GM19025 (cell line): ENCODE results near the gene SIGMAR1.
A peak's percentile ranks its signal among the peaks of the same experiment; 100 is the strongest.

ENCODE experiments used
- ATAC-seq: cut with Tn5 transposase; IDR thresholded peaks from one replicate; pipeline ENCODE4 v1.9.1; 2021; ENCODE audit warnings: mild to moderate bottlenecking, low read depth, moderate library complexity; ENCODE audit not compliant: unreplicated experiment

The SIGMAR1 gene

DNA sequence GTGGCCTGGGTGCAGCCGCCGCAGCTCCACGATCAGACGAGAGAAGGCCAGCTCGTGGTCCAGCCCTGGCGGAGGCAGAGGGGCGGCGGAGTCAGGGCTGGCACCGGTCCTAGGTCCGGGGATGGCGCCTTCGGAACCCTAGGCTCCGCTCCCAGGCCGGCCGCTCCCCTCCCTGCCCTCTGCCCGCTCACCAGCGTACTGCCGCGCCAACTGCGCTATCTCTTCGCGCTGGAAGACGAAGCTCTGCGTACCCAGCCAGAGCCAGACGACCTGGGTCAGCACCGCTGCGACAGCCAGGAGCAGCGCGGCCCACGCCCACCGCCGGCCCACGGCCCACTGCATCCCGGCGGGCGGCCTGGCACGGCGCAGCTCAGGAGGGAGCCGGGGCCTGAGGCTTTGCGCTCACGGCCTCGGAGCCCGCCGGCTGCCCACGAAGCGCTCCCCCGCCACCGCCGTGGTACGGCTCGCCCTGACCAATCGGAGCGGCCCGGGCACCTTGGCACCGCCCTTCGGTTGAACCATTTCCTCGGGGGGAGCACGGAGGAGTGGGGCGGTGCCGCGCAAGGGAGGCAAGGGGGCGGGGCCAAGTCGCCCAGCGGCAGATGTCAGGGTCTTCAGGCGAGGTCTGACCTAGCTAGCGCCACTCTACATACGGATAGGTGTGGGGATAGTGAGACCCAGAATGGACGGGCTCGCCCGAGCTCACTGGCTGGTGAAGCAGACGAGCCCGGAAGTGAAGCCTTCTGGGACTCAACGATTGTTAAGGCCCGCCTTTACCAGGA lies at the start of gene SIGMAR1:
SIGMAR1 (minus strand) TSS at position 432 of the 782 bp plus-strand sequence; CDS start at position 342, 90 bp downstream.
- ATAC-seq, result peak; percentile 92

DNA sequence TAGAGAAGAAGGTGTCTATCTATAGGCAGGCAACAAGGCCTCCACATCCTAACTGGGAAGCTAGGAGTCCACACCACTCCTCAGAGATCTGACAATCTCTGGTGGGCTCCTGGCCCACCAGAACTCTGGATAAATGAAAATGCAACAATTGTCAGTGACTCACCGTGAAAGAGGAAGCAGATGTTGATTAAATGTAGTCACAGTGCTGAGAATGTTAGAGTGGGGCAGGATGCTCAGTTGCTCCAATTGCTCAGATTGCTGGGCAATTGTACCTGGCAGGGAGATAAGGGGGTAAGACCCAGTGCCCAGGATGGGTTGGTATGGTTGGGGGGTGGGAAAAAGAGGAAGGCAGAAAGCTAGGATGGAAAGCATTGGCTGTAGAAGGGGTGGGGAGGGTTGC lies 49.1 kb upstream of the SIGMAR1 start:
- ATAC-seq, result no peak

DNA sequence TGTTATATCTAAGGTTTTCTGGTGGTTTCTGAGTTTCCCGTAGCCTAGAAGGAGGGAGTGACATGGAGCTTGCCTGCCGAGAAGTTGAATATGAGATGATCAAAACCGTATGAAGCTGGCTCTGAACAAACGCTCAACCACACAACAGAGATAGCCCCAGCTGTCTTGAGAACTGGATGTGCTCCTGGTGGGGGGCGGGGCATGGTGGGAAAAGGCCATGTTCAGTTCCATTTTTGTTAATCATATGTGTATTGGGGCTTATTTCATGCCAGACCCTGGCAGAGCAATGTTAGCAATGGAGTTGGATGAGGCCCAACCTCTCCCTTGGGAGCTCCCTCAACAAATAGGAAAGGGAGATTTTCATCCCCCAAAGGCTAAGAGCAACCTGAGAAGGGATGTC lies 48.6 kb upstream of the SIGMAR1 start:
- no peak for ATAC-seq

DNA sequence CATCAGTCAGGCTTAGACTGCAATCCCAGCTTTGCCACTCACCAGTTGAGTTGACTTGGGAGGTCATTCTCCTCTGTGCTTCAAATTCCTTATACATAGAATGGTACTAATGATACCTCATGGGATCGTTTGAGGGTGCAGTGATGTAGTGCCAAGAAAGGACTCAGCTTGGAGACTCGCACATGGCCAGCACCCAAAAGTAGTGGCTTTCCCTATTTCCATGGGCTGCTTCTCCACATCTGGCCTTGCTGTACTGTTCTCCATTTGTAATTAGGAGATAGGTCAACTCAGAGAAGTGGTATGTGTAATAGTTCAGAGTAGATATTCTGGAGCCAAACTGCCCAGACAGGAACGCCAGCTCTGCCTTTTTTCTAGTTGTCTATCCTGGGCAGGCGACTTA lies 48.0 kb upstream of the SIGMAR1 start:
- no peak for ATAC-seq

DNA sequence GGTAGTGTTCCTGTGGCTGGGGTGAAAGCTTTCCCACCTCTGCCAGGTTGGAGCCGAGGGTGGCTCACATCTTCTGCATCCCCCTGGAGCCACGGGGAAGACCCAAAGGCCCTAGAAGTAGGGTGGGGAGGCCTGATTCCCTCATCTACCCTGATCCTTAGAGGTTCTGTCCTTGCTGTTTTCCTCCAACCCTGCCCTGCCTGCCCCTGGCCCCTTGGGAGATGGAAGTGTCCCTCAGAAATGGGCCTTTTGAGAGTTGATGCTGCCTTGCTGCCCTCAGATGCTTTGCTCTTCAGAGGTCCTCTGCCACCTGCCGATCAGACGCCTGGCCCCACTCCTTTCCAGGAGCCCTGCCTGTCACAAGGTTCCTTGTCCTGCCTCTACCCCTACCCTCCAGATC lies 47.2 kb upstream of the SIGMAR1 start:
- ATAC-seq, result no peak

DNA sequence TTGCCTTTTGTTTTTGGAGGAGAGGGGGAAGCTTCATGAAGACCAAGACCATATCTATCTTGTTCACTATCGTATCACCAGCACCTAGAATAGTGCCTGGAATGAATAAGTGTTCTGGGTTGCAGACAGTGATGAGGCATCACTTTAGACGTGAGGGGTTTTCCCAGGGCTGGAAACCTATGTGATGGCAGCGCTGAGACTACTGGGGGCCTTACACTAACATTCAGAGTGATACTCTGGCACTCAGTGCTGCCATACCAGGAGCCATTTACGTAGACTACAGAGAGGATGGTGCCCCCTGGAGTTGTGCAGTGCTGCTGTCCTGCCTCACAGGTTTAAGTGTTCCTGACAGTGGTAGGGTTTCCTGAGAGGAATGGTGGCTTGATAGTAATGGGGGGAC lies 46.6 kb upstream of the SIGMAR1 start:
- ATAC-seq, result no peak

DNA sequence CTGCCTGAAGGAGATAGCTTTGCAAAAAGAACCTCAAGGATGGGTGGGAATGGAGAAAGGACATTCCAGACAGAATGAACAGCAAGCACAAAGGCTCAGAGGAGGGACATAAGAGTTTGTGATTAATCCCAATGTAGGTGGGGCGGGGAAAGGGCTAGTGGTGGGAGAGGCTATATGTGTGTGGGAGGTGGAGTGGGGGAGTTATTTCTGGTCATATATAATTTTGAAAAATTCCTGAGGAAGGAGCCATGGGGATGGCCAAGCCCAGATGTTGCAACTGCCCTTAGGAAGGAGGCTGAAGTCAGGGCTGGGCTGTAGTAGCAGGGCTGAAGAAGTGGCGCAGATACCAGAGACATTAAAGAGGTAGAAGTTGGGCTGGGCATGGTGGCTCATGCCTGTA lies 38.3 kb upstream of the SIGMAR1 start:
- ATAC-seq, result no peak

DNA sequence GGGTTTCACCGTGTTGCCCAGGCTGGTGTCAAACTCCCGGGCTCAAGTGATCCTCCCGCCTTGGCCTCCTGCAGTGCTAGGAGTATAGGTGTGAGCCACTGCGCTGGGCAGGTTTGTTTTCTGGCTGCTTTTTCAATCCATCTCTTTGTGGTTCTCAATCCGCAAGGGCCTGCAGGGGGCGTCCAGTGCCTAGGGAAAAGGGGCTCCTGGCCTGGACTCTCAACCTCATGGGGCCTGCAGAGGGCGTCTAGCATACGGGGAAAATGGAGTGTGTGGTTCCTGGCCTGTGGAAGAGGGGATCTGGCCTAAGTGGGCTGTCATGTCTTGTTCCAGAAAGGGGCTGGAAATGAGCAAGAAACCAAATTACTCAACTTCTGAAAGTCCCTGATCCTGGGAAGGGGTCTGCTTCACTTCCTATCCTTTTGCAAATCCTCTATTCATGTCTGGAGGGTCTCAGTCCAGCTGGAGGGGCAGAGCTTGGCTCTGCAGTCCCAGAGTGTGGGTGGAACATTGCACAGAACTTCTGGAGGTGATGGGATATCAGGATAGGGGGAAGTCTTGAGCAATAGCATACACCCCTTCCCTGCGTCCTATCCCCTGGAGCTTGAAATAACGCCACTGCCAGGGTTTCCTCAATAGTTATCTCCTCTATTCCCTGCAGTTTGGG lies 37.6 kb upstream of the SIGMAR1 start:
- no peak for ATAC-seq

DNA sequence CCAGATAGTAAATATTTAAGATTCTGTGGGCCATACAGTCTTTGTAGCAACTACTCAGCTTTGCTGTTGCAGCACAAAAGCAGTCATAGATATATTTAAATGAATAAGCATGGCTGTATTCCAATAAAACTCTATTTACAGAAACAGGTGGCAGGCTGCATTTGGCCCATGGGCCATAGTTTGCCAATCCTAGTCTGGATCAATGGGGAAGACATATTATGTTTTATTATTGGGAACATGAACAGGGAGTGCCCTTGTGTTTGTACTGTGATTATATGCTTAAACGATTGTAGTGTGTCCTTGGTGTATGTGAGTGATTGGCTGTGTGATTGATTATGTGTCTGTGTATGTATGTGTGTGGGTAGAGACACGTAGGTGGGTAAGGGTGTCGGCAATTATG lies 36.9 kb upstream of the SIGMAR1 start:
- ATAC-seq, result no peak

DNA sequence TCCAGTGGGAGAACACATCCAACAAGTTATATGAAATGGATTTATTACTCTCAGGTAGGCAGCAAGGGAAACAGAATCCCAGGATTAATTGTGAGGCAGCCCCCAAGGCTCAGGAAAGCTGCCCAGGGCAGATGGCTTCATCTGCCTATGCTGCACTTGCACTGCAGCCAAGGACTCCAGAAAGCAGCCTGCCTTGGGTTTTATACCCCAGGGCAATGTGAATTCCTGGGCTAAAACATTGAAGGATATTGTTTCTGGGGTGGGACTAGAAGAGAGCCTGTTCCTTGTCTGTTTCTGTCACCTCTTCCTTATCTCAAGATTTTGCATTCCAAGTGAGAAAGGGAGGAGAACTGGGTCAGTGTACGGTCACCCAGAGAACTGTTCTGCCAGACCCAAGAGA lies 33.7 kb upstream of the SIGMAR1 start:
- no peak for ATAC-seq

DNA sequence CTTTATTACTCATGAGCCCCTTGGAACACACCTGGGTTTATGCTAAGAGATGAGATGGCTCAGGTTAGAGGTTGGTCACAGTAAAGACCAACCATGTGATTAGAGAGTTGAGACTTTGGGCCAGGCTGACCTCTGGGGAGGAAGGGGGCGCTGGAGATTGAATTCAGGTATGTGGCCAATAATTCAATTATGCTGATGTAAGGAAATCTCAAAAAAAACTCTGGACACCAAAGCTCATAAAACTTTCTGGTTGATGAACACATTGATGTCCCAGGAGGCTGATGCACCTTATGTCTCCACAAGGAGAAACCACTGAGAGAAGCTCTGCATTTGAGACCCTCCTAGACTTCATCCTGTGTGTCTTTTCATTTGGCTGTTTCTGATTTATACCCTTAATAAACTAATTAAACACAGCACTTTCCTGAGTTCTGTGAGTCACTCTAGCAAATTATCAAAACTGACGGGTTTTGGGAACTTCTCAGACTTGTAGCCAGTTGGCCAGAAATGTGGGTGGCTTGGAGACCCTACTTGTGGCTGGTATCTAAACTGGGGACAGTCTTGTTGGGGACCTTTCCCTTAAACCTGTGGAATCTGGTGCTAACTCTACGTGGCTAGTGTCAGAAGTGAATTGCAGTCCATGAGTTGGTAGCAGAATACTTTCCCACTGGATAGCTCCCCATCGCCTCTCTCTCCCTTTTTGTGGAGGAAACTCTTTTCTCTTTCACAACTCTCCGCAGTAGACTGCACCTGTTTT lies 32.4 kb upstream of the SIGMAR1 start:
- no peak for ATAC-seq

DNA sequence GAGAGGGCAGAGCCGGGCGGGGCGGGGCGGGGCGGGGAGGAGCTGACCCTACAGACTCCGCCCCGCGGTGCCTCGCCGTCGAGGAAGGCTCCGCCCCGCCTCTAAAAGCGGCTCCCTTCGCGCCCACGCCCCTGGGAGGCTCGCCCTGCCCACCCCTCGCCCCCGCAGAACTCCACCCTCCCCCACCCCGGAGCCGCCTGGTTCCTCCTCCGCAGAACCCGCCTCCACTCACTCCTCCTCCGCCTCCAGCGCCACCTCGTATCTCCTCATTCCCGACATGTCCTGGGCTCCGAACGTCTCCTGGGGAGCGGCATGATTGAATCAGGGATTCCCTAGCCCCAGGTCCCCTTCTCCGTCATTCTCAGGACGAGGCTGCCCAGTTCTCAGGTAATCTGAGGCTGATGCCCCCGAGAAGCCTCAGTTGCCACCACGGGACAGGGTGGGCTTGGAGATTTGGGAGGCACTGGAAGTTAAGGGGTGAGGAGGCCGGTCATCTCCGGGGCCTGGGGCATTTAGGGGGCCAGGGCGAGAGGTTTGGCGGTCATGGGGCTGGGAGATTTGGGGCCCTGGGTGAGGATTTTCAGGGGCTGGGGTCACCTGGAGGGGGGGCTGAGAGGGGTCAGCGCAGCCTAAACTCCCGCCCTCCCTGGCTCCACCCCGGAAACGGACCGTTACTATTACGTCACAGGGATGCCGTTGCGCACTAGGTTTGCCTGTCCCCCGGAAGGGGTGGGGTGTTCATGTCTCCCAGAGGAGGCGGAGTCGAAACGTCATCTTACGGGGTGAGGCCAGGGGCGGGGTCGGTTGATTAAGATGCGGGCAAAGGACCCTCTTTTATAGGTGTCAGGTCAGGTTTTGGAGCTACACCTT lies 28.0 kb upstream of the SIGMAR1 start:
- ATAC-seq, result peak; percentile 72

DNA sequence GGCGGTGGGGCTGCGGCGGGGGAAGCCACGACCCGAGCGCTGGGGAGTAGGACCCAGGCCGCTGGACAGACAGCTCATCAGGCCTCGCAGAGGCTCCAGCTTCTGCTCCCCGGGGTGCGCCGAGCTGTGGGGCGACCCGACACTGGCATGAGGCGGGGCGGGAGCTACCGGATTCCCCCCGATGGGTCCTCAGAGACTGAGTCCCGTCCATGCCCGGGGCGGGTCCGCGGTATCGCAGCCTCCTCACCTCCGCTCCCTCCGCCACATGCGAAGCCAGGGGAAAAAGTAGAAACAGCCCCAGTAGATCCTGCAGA lies 27.4 kb upstream of the SIGMAR1 start:
- ATAC-seq, result peak; percentile 23

DNA sequence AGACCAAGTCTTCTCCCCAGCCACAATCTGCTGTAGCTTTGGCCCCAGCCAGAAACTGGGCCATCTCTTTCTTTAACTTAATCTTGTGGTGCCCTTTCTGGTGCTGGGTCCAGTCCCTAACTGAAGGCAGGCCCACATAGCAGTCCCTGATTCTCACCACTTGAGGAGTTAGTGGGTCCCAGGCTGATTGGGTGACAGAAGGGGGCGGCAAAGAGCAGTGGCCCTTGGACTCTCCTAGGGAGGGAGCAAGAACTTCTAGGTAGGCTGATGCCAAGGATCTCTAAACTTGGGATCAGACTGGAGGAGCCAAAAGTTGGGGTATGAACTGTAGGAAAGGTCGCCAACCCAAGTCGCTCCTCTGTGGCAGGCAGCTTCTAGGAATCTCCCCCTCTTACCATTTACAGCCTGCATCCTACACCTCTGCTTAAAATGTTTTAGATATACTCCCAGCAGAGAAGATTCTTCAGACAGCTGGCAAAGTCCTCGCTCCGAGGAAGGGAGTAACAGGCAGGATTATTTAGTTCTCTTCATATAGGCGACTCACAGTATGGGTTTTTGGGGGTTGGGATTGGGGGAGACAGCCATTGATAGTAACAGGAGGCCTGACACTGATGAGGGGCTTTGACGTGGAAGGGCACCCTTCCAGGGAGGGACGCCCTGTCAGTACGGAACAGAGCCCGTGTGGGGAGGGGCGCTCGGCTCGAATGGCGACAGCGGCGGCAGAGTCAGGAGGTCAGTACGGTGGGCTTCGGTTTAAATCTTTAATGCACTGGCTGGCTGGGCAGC lies 26.9 kb upstream of the SIGMAR1 start:
- peak; percentile 35 for ATAC-seq

DNA sequence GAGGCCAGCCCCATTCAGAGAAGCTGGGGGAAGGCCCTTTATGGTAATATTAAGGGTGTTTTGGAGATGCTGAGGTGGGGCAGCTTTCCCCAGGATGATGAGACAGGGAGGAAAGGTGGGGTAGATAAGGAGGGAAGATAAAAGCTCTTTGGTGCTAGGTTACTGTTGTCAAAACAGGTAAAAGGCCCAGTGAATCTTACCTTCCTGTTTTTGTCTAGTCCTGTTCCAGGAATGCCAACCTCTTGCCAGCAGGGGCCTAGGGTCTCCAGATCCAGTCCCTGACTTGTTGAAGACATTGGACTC lies 25.7 kb upstream of the SIGMAR1 start:
- no peak for ATAC-seq

DNA sequence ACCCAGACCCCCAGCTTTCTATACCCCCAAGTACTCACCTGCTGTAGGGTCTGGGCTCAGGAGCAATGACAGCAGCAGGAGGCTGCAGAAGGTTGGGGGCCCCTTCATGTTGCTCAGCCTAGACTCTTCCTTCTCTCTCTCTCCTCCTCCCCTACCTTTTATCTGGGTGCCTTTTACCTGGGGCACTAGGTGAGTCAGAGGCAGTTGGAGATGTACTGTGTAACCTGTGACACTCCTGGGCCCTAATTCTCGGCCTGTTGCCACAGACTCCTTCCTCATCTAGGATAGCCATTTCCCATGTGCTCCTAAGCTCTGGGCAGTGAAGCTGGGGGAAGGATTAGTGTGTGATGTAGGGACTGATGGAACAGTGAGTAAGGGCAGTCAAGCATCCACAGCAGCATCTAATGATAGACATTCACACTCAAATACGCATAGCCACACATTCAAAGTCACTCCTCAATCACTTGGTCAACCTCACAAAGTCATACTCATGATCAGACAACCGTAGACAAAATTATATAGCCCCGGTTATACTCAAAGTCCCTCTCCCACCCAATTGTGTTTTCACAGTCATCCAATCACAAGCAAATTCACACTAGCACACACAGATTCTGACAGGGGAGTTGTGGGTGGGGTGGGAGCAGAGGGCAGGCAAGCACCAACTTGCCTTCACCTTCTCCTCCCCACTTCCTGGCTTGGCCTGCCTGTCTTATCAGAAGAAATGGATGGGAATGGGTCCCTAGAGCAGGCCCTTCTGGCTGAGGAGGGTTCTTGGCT lies 25.1 kb upstream of the SIGMAR1 start, which contains the start of gene CCL27:
CCL27 (minus strand) TSS at position 132 of the 777 bp plus-strand sequence; CDS start at position 108, 24 bp downstream.
- no peak for ATAC-seq

DNA sequence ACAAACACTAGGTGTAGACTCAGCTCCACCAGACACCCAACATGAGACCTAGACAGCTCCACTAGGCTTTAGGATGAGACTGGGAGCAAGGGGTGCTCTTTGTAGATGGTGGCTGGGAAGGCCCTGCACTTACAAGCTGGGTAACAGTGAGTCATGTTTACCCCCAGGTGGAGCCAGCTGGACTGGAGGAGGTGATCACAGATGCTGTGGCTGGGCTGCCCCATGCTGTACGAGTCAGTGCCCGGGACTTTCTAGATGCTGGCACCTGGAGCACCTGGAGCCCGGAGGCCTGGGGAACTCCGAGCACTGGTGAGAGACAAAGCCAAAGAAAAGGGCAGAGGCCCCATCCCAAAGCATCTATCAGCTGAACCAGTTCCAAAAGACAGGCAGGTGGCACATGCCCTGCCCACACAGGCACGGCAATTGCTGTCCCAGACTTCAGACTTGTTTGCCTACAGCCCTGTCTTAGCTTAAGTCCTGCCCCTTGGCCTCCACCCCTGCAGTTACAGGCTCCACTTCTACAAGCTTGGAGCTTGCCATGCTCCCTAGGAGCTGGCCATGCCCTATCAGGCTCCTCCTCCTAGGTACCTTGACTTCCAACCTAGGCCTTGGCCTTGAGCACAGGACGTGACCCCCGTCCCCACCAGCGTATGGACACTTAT lies 22.1 kb upstream of the SIGMAR1 start:
- no peak for ATAC-seq

DNA sequence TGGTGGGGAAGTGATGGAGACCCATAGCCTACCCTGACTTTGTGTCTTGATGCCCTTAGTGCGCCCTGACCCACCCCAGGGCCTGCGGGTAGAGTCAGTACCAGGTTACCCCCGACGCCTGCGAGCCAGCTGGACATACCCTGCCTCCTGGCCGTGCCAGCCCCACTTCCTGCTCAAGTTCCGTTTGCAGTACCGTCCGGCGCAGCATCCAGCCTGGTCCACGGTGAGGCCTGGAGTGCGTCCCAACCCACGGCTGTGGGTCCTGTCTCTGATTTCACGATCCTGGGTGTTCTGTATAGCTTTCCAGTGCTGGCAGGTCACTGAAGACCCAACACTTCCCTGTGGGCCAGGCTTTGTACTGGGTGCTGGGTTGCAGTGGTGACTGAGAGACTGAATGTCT lies 20.9 kb upstream of the SIGMAR1 start:
- ATAC-seq, result no peak

DNA sequence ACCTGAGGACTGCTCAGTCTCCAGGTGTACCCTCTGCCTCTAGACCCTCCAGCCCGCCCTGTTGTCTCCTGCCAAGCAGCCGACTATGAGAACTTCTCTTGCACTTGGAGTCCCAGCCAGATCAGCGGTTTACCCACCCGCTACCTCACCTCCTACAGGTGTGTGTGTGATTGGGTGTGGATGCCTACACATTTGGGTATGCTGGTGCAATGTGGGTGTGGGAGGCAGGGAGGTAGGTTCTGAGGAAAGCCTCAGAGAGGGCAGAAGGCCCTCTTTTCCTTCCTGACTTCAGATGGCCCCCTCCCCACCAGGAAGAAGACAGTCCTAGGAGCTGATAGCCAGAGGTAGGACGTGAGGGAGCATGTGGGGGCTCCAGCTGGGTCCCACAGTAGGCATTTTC lies 19.4 kb upstream of the SIGMAR1 start:
- ATAC-seq, result no peak
